GM18505 (cell line): ENCODE results near the gene IGFALS.

ENCODE experiments used
- ATAC-seq: cut with Tn5 transposase; IDR thresholded peaks from one replicate; pipeline ENCODE4 v1.9.1; 2021; ENCODE audit not compliant: unreplicated experiment
- POLR2A ChIP-seq: IDR thresholded peaks from 4 replicates; pipeline ENCODE4 v1.6.1; 2011; ENCODE audit warnings: borderline replicate concordance; ENCODE audit not compliant: insufficient read depth, insufficient read length; ENCODE audit errors: extremely low read depth

IGFALS gene

DNA sequence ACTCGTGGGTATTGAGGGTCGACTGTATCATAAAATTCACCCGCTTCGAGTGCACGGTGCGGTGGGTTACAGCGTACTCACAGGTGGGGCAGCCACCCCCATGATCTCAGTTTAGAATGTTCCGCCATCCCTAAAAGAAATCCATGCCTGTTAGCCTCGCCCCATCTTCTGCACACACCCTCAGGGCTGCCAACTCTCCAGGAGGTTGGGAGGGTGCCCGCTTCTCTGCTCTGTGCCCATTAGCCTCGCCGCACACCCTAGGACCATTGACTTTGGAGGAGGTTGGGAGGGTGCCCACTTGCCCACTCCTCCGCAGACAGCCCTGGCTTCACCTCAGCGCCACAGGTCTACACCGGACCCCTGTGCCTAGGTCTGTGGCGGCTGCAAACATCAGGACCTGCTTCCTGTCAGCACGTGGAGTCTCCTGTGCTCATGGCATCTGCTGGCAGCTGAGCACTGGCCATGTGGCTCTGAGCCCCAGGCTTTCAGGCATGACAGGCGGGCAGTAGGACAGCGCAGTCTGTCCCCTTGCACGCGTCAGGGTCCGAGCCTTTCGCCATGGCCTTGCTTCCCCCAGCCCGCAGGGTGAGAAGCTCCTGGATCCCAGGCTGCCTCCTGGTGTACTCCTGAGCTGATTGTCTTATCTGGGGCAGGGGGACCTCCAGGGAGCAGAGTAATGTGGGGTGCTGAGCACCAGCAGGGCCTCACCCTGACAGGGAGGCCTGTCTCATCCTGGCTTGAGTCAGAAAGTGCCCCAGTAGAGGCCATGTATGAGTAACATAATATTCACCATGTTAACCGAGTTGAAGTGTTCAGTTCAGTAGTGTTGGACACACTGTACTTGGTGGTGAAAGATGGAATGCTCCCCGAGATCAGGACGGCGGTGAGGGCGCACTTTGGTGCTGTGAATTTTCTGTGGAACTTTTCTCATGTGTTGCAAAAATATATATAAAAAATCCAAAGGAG is 44.1 kb downstream of the IGFALS start:
- ATAC-seq, result no peak
- no peak for TF ChIP-seq POLR2A

DNA sequence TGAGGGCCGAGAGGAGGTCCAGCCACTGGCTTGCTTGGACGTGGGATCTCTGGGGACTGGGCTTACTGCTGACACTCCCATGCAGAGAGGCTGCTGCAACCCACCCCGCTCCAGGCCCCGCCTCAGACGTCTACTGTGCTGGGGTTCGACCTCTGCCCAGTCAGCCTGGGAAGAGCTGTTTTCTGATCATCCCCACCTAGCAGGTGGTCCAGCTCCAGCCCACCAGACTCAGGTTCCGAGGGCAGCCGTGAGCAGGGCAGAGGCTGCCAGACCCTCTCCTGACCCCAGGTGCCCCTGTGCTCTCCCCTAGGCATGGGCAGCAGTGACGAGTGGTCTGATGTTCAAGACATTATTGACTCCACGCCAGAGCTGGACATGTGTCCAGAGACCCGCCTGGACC is 45.6 kb downstream of the IGFALS start:
- ATAC-seq, result no peak
- no peak for TF ChIP-seq POLR2A

DNA sequence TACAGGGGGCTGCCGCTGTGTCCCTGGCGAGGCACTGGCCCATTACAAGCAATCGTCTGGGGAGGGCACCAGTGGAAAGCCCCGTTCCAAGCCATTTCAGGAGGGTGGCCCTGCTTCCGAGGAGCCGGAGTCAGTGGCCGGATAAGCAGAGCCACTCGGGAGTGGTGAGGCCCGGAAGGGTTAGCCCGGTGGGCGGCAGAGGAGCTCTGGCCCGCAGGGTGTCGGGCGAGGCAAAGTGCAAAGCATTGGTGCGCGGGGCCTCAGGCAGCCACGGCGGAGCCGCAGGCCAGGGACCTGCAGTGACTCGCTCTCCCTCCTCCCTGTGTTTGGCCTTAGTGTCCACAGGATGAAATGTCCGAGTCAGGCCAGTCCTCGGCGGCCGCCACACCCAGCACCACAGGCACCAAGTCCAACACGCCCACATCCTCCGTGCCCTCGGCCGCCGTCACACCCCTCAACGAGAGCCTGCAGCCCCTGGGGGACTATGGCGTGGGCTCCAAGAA is 46.8 kb downstream of the IGFALS start:
- ATAC-seq, result no peak

DNA sequence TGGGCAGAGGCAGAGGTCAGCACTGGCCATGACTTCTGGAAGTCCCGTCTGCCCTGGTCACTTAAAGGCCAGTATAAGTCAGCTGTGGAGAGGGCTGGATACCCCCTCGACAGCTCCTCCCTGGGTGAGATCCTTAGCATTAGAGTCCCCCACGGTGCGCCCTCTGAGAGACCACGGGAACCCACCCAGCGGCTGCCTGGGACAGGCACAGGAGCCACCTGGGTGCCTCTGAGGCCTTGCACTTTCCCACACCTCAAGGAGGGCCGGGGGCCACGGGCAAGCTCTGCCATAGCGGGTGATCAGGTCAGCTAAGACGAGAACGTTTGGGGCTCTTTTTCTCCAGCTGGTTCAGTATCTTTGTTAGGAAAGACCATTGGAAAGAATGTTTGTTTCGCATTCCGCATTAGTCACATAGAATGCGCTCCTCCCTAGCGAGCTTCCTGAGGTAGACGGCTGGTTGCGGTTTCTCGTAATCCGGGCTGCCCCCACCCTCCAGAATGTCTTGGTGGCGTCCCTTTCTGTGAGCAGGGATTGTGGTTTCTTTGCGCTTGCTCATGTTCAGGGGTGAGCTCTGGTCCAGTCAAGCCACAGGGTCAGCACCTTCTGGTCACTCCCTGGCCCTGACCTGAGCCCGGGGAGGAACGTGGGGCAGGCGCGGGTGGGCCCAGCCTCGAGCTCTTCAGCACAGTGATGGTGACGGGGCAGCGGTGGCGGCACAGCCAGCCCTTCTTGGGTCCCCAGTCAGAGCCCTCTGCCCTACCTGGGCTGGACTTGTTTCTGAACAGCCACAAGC is 47.4 kb downstream of the IGFALS start:
- TF ChIP-seq POLR2A, result no peak
- no peak for ATAC-seq

More for the DNA sequence above, 46.8 kb downstream of the IGFALS start:
- no peak for TF ChIP-seq POLR2A

DNA sequence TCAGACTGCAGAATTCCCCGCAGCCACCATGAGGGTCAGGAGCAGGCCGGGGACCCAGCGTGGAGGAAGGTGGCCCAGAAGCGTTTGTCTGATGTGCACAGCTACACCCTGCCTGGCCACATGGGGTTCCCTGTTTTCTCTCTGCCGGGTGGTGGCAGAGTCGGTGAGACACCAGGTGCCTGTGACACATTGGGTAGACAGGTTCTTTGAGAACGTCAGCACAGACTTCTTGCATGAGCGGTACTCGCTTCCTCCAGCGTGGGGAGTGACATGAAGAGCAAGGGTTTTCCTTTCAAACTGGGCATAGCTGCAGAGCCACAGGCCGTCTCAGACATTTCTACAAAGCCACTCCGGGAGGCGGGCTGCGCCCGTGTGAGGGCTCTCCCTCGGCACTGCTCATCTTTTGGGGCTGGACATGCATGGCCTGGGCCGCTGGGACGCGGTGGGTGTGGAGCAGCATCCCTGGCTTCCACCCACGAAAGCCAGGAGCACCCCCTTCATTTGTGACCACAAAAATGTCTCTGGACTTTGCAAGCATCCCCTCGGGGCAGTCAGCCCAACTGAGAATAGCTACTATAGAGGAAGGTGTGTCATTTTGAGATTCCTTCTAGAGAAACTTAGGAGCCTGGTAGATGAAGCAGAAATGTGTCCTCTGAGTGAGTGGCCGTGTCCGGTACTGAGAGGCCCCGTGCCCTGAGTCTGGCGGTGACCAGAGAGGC is 48.2 kb downstream of the IGFALS start:
- no peak for TF ChIP-seq POLR2A

DNA sequence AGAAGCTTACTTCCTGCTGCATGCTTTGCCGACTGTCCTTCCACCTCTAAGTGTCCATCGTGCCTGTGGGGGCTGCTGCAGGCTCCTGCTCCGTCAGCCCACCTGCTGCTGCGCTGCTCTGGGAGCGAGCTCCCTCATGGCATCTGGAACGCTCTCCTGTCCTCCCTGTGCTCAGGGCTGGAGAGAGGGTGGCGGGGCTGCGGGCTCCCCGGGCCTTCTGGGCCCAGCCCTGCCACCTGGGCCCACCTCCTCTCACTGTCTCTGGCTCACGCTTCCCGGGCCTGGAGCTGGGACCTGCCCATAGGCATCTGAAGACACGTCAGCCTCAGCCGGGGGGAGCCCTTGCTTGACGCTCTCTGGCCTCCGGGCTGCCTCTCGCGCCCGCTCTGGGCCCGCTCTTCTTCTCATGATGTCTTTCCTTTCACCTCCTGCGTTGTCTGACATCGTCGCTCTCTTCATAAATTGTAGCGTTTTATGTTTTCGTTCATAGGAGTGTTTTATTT is 49.1 kb downstream of the IGFALS start:
- no peak for ATAC-seq

More for the DNA sequence above, 48.2 kb downstream of the IGFALS start:
- ATAC-seq, result no peak

DNA sequence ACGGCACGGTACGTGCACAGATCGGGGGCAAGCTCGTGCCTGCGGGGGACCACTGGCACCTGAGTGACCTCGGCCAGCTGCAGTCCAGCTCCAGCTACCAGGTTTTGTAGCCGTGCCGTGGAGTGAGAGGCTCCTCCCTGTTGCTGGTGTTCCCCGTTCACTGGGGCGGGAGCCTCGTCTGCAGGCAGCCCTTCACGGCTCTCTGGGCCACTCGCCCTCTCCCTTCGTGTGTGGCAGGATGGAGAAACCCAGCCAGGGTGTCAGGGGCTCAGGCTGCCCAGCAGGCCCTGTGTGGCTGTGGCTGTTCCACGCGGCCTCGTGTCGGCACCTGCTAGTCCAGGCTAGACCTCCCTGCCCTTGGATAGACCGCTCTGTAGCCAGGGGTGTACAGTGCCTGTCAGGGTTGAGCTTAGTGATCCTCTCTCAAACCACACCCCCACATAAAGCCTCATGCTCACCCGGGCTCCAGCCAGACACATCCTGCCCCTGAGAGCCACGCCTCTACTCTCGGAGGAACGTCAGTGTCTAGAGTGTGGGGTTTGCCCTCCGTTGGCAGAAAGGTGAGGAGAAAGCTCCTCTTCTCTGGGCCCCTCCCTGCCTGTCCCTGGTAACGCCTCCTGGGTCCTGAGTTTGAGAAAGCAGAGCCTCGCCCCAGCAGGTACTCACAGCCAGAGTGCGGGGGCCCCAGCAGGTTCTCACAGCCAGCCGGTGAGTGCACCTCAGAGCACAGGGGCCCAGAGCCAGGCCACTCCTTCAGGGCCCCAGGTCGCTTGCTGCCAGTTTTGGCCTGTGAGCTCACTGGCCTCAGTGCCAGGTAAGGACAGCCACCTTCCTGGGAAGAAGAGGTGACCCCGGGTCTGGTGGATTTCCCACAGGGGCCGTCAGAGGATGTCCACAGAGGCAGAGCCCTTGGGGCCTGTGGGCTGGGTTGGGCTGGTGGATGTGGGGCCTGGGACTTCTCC is 49.8 kb downstream of the IGFALS start:
- no peak for ATAC-seq
- TF ChIP-seq POLR2A, result no peak

More for the DNA sequence above, 49.1 kb downstream of the IGFALS start:
- TF ChIP-seq POLR2A, result no peak

DNA sequence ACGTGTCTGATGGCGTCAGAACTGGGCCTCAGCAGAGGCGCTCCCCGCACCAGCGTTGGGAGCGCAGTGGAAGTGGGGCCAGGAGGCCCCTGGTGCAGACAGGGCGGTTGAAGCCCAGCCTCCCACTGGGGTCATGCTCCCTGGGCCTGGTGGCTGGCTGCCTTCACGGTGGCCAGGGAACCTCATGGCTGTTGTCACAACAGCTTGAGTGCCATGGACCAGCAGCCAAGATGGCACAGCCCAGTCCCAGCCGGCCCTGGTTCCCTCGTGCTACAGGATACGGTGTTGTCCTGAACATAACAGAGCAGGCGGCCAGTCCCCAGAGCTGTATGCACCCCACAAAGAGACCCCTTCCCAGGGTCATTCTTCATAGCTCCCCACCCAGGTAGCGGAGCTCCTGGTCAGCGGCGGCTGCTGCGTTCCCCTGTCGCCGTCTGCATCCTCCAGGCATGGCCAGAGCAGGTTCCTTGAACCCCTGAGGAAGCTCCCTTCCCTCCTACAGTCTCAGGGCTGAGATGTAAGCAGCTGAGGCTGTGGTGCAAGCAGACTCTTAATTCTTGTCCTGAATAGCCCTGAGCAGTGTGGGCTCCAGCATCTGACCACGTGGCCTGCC is 51.8 kb downstream of the IGFALS start:
- no peak for TF ChIP-seq POLR2A
- no peak for ATAC-seq

DNA sequence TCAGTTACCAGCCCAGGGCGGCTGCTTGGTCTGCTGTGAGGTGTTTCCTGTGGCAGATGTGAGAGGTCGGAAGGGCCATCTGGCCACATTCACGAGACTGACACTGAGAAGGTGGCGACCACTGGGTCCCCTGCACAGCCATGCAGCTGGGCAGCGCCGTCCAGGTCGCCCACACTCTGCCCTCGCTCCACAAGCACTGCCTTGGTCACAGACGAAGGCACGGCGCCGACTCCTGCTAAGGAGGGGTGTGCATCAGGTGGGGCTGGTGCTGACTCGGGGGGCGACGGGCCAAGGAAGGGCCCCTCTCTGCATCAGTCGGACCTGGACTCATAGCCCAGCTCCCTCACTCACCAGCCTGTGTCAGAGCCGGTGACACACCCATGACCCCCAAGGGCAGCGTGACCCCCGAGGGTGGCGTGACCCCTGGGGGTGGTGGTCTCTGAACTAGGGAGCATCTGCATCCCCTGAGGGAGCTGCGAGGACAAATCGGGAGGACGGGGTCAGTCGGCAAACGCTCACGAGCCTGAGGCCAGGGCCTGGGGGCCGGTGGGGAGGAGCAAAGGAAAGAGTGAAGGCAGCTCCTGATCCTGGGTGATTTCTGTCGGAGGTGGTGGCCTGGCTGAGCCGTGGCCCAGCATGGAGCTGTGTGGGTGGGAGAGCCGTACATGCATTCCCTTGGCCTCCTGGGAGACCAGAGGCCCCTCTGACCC is 52.6 kb downstream of the IGFALS start:
- ATAC-seq, result no peak
- TF ChIP-seq POLR2A, result no peak
